GM20000 (cell line): ENCODE measurements around the gene FTCDNL1.
A peak's percentile ranks its signal among the peaks of the same experiment; 100 is the strongest.

Experiments used
- DNase-seq: peaks from one replicate; pipeline ENCODE4 v3.0.0; 2012; ENCODE audit warnings: low spot score
- CTCF ChIP-seq: IDR thresholded peaks from 2 replicates; pipeline ENCODE4 v1.5.1; 2012; ENCODE audit warnings: mild to moderate bottlenecking, control low read depth; ENCODE audit errors: extremely low read depth, missing control alignments

Gene FTCDNL1

DNA sequence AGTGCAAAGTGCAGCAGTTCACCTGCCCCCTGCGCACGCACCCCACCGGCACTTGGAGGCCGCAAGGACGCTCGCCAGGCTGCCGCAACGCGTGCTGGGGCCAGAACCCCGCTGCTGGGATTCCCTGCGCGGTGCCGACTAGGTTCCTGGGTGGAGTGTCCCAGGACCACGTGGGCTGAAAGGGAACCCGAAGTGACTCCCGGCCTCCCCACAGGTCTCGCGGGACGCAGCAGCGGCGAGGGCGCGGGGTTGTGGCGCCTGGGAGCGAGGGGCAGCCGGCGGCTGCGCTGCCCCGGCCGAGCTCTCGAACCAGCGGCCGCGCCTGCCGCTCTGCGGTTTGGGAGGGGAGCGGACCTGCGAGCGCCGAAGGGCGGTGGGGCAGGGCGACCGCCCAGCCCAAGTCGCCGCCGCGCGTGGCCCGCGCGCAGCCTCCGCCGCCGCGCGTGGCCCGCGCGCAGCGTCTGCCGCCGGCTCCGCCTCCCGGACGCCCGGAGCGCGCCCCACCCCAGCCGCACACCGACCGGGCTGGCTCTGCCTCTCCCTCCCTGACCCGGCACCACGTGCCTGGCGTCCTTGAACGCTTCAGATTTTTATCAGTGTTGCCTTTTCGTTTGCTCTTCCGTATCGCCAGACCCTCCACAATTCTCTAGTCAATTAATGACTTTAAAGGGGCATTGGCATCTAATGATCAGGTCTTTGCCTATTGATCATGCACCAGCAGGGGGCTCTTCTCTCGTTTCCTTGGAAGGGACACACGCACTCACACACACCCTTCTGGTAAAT, at the start of gene FTCDNL1:
Gene FTCDNL1, minus strand, starts transcription at position 475 of the 783 bp plus-strand sequence. CDS start 2,230 bp downstream, outside the sequence.
- TF ChIP-seq CTCF: peak; percentile 14

GRCh38 chr2:199896617-199897016, 45.6 kb upstream of the FTCDNL1 start:
- DNase-seq: no peak
- no peak for TF ChIP-seq CTCF

More for the DNA sequence above, at the start of gene FTCDNL1:
- peak; percentile 85 for DNase-seq

DNA sequence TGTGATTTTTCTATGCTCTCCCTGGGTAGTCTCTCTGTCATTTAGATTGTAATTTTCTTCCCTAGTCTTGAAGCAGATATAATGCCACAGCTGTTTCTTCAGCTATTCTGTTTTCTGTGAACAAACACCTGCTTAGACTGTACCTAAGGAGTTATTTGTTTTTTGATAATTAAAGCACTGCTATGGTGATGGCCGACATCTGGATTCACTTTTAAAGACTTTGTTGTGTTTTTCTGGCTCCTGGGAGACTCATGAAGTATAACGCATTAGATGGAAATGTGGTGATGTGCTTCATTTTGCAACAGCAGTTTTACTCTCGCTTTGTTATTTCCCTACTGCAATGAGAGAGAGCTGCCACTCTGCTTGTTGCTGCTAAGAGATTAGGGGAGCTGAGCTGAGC, 44.4 kb upstream of the FTCDNL1 start:
- no peak for DNase-seq
- TF ChIP-seq CTCF: no peak

DNA sequence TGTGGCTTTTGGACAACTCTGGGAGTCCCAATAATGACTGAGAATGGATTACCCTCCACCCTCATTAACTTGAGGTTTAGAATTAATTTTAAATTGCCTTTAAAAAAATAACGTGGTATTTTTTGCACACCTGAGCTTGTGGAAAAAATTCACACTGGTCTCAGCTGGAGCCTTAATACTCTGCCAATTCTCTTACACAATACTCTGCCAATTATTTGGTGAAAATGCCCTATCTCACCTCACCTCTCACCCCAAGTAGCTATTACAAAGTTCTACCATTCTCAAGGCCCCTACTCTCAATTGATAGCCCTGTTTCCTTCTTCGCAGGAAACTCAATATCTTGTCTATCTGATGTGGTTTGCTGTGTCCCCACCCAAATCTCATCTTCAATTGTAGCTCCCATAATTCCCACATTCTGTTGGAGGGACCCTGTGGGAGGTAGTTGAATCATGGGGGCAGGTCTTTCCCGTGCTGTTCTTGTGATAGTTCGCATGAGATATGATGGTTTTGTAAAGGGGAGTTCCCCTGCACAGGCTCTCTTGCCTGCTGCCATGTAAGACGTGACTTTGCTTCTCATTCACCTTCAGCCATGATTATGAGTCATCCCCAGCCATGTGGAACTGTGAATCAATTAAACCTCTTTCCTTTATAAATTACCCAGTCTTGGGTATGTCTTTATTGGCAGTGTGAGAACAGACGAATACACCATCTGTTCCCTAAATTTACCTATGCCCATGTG, 32.7 kb upstream of the FTCDNL1 start:
- DNase-seq: no peak
- no peak for TF ChIP-seq CTCF

DNA sequence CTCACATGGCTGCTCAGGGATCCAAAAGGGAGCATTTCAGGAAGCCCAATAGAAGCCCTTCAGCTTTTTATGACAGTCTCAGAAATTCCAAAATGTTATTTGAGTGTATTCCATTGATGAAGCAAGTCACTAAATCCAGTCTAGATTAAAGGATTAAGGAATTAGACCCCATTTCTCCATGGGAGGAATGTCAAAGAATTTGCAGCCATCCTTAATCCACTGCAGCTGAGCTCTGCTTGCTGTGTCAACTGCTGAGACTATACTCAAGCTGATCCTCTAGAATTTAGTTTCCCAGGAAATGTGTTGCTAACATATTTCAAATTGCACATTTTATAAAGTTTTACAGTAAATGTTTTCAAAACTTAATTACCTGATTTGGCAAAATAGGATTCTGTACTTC, 31.7 kb upstream of the FTCDNL1 start:
- no peak for DNase-seq
- no peak for TF ChIP-seq CTCF

DNA sequence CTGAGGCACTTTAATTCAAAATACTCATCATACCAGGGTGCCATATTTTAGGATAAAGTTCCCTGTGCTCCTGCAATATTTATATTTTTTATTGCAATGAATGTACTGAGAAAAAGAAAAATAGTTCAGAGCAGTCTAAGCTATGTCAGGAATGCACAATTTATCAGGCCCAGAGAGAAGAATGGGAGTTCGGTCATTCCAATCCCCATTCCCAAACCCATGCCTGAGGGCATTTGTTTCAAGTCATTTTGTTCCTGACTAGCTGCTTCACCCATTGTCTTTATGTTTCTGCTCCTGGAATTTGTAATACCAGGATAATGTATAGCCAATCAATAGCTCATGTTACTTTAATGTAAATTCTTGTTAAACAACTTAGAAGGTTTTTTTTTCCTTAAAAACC, 24.4 kb upstream of the FTCDNL1 start:
- no peak for TF ChIP-seq CTCF
- no peak for DNase-seq

GRCh38 chr2:199874209-199874608, 23.2 kb upstream of the FTCDNL1 start:
- no peak for DNase-seq
- no peak for TF ChIP-seq CTCF
